Thyroid gland (tissue), 4 donors: ENCODE results near the gene DOK7. TPM values are rescaled to one million over a fixed set of nuclear protein-coding genes. Genes with fewer than 3 reads are reported as not detected.

Experiments
- DNase-seq, 2 donors: peaks; one replicate each; pipeline ENCODE4 v3.0.0-alpha.2; 2019
- H3K27ac ChIP-seq, 3 donors: fragments of 200-600 bp; sonication (generic); 1 replicate in 2 of 3; 2 replicates in 1 of 3; pipeline ENCODE4 v1.5.1; 2016 to 2019; ENCODE audit warnings: mild to moderate bottlenecking in 1 of 3, moderate library complexity in 1 of 3
- H3K27me3 ChIP-seq: fragments of 200-600 bp; sonication (generic); one replicate; pipeline ENCODE4 v1.5.1; 2019
- H3K36me3 ChIP-seq, 2 donors: fragments of 200-600 bp; sonication (generic); one replicate each; pipeline ENCODE4 v1.5.1; 2016 to 2019
- H3K4me1 ChIP-seq, 2 donors: fragments of 200-600 bp; sonication (generic); one replicate each; pipeline ENCODE4 v1.5.1; 2017 to 2019
- H3K4me3 ChIP-seq, 3 donors: fragments of 200-600 bp; sonication (generic); replicated peaks in 1 of 3; 1 replicate in 2 of 3; 2 replicates in 1 of 3; pipeline ENCODE4 v1.5.1; 2016; ENCODE audit warnings: mild to moderate bottlenecking in 1 of 3
- H3K9me3 ChIP-seq: fragments of 200-600 bp; sonication (generic); one replicate; pipeline ENCODE4 v1.5.1; 2017
- CTCF ChIP-seq, 6 experiments: fragments of 200-600 bp in 3 of 6; fragments of 450-650 bp in 3 of 6; sonication (generic) in 3 of 6; IDR thresholded peaks; one replicate each; pipeline ENCODE4 v1.5.1; 2016 to 2019; ENCODE audit warnings: antibody characterized with exemption in 6 of 6, mild to moderate bottlenecking in 2 of 6, inconsistent platforms in 1 of 6, moderate library complexity in 1 of 6
- POLR2A ChIP-seq, 2 donors: fragments of 450-650 bp; IDR thresholded peaks; one replicate each; pipeline ENCODE4 v1.6.1; 2017; ENCODE audit warnings: antibody characterized with exemption in 2 of 2, mild to moderate bottlenecking in 2 of 2, moderate library complexity in 1 of 2
- WGBS, 2 donors: methylation state at CpG; one replicate each; pipeline ENCODE4 v1.1.5; 2017; 5-methylcytosine and 5-hydroxymethylcytosine counted together
- intact Hi-C: fragments of 100-400 bp; cut with DNase I; formaldehyde crosslinking; loops from one replicate; pipeline ENCODE4 v1.15.1; 2023
- total RNA-seq, 4 donors: library from RNA; depleted of rRNA; stranded (reverse); fragments of >200 nt; gene quantifications; one replicate each; pipeline ENCODE4 v1.2.3, GENCODE V29; 2016

The DOK7 gene
- total RNA-seq, 4 donors from 2014 or later = 0.25 to 2.7 (median 0.52) TPM

GRCh38 chr4:3440011-3440410 is 23.1 kb upstream of the DOK7 start:
- H3K9me3 ChIP-seq = no peaks in the 10 kb centered on the region
- no peak for DNase-seq
- no peaks in the 10 kb centered on the region for H3K27me3 ChIP-seq
- H3K36me3 ChIP-seq = no peaks in the 10 kb centered on the region
- H3K4me1 ChIP-seq = no peaks in the 10 kb centered on the region
- no peak overlapping the region for H3K27ac ChIP-seq
- 73 to 75% methylated on average over 7 of the region's 7 CpGs for WGBS, 2 donors
- no peak for TF ChIP-seq POLR2A (IDR thresholded peaks at IDR 0.05)
- no peak for TF ChIP-seq CTCF (IDR thresholded peaks at IDR 0.05)
- intact Hi-C loops = no loop called here
- H3K4me3 ChIP-seq = no peak overlapping the region

GRCh38 chr4:3440979-3441500 is 22.1 kb upstream of the DOK7 start:
- Histone ChIP-seq H3K9me3 (no peaks in the 10 kb centered on the region), H3K4me1 (no peaks in the 10 kb centered on the region), H3K4me3 (no peak overlapping the region), H3K27ac (no peak overlapping the region), H3K27me3 (no peaks in the 10 kb centered on the region), H3K36me3 (no peaks in the 10 kb centered on the region)
- WGBS, 2 donors = 87 to 91% methylated on average over 5 to 6 of the region's 15 CpGs
- DNase-seq = no peak
- intact Hi-C loops = no loop called here
- TF ChIP-seq CTCF (IDR thresholded peaks at IDR 0.05) = no peak
- no peak for TF ChIP-seq POLR2A (IDR thresholded peaks at IDR 0.05)

GRCh38 chr4:3441501-3442459 is 21.3 kb upstream of the DOK7 start, which contains the start of gene HGFAC:
HGFAC (plus strand) TSS chr4:3441968; CDS start chr4:3442002, 34 bp downstream.
- TF ChIP-seq CTCF (IDR thresholded peaks at IDR 0.05) = no peak
- Histone ChIP-seq H3K27ac (no peak within 1 kb of the TSS), H3K27me3 (no peaks in the 10 kb centered on the region), H3K9me3 (no peaks in the 10 kb centered on the region), H3K4me3 (no peak within 1 kb of the TSS), H3K36me3 (no peaks in the 10 kb centered on the region), H3K4me1 (no peaks in the 10 kb centered on the region)
- WGBS, 2 donors = 88 to 89% methylated on average over 16 to 20 of the region's 27 CpGs
- DNase-seq = no peak
- intact Hi-C loops = loop anchor here (2.0 kb wide), 1 partner anchor 95 kb away; no protein-coding TSS in a partner anchor

- TF ChIP-seq POLR2A (IDR thresholded peaks at IDR 0.05) = no peak
- no peak for TF ChIP-seq CTCF (IDR thresholded peaks at IDR 0.05)
- 83 to 86% methylated on average over 8 to 13 of the region's 14 CpGs for whole genome bisulfite sequencing, 2 donors
- Histone ChIP-seq H3K4me3 (no peak overlapping the region), H3K27me3 (no peaks in the 10 kb centered on the region), H3K27ac (no peak overlapping the region), H3K4me1 (no peaks in the 10 kb centered on the region), H3K36me3 (no peaks in the 10 kb centered on the region), H3K9me3 (no peaks in the 10 kb centered on the region)
- no peak for DNase-seq
- intact Hi-C loops = loop anchor here (2.0 kb wide), 1 partner anchor 96 kb away; no protein-coding TSS in a partner anchor
Measured at GRCh38 chr4:3442460-3442958, 20.6 kb upstream of the DOK7 start.
